HG03135 (cell line): Measurements from ENCODE around the gene RIMKLA.

Source experiments
- ATAC-seq: cut with Tn5 transposase; IDR thresholded peaks from one replicate; pipeline ENCODE4 v1.9.1; 2021; ENCODE audit warnings: mild to moderate bottlenecking, moderate library complexity; ENCODE audit not compliant: unreplicated experiment

The RIMKLA gene

DNA sequence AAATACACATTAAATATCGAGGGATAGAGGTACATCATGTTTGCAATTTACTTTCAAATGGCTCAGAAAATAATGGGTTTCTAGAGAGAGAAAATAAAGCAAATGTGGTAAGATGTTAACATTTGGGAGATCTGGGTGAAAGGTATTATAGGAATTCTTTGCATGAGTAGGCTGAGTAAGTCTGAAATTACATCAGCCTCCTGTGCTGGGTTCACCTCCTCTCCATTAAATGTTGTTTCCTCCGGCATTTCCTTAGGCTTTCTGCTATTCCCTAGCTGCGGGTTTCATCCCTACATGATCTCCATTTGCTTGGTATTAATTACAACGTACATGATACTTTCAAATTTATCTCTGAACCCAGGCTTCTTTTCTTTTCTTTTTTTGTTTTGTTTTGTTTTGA, 43.6 kb downstream of the RIMKLA start:
- no peak for ATAC-seq

DNA sequence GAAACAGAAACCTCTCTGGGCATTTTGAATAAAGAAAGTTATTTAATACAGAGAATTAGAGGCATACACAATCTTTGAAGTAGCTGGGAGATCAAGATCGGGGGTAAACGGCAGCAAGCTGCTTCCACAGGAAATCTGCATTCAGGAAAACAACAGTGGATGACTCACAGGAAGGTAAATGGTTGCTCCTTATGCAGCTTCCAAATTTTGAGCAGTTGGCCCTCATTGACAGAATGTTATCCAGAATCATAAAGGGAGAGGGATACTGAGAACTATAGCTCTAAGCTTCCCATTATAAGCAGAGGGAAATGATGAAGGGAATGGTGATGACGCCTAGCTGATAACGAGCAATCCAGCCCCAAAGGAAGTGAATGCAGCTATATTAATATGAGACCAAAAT, 46.6 kb downstream of the RIMKLA start:
- no peak for ATAC-seq

DNA sequence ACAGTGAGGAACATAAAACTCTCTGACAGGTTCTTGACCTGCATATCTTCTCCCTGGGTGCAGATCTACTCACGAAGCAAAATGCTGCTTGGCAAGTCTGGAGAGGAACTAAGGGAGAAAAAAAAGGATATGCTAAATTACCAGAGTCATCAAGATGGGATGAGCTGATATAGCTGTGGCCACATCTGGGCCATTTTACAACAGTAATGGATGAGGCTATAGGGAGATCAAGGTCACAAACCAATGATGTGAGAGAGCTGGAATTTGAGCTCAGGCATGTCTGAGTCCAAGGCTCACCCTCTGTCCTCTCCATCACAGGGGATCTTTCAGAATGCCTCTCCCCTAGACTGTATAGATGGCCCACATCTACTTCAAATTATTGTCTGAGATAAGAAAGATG, 49.0 kb downstream of the RIMKLA start:
- no peak for ATAC-seq

GRCh38 chr1:42430286-42431135, 49.9 kb downstream of the RIMKLA start:
- ATAC-seq, result no peak

DNA sequence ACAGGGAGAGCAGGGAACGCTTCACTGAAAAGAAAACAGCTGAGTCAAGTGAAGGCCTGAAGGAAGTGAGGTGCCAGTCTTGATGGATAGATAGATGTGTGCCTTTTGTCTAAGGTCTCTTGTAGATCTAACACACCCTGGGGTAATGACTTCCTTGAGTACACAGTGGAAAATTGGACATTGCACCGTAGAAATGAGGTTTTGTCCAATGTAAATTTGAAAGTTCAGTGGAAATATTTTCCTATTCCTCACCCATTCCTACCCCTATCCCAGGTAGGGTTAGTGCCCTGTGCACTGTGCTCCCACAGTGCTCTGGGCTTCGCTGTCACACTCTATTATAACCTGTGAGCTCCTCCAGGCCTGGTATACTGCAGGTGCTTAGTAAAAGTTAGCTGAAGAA, 50.9 kb downstream of the RIMKLA start:
- ATAC-seq, result no peak

DNA sequence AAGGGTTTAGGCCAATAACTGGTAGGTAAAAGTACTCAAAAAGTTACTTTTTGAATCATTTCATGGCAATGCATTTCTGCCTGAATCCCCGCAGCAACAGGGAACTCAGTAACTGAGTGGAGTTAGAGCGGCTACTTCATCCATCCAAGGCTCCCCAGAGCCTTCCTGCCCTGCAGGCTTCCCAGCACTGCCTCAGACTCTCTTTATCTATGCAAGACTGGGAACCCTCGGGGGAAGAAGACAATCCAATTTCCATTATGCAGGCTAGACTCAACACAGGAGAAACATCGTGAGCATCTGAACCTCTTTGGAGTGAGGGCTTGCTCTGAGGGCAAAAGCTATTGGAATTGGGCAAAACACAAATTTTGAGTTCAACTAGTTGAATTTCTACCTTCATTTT, 52.1 kb downstream of the RIMKLA start:
- no peak for ATAC-seq

GRCh38 chr1:42433369-42433768, 52.8 kb downstream of the RIMKLA start:
- ATAC-seq, result no peak

- no peak for ATAC-seq
These were observed 53.7 kb downstream of the RIMKLA start for GRCh38 chr1:42434340-42434739.

- no peak for ATAC-seq
These were observed 59.3 kb downstream of the RIMKLA start for GRCh38 chr1:42439940-42440339.

GRCh38 chr1:42442662-42443061, 62.1 kb downstream of the RIMKLA start:
- ATAC-seq, result no peak

DNA sequence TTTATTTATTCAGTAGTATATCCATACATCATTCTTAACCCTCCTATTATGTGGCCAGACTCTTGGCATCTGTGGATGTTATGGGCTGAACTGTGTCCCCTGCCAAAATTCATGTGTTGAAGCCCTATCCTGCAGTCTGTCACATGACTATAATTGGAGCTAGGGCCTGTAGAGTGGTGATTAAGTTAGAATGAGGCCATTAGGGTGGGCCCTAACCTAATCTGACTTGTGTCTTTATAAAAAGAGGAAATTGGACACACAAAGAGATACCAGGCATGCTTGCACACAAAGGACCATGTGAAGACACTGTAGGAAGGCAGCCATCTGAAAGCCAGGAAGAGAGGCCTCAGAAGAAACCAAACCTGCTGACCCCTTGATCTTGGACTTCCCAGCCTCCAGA, 68.7 kb downstream of the RIMKLA start:
- no peak for ATAC-seq

DNA sequence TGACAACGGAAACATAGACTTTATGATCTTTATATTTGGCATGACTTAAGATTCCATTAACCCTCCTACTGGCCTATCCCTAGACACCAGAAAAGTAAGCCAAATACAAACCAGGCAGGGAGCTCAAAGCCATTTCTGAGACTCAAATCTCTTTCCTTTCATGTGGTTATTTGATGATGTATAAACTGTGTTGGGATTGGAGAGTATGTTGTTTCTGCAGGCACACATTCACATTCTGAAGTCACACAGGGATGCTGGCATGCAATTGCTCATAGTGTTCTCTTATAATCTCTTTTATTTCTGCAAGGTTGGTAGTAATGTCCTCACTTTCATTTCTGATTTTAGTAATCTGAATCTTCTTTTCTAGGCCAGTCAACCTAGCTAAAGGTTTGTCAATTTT, 69.5 kb downstream of the RIMKLA start:
- ATAC-seq, result no peak

DNA sequence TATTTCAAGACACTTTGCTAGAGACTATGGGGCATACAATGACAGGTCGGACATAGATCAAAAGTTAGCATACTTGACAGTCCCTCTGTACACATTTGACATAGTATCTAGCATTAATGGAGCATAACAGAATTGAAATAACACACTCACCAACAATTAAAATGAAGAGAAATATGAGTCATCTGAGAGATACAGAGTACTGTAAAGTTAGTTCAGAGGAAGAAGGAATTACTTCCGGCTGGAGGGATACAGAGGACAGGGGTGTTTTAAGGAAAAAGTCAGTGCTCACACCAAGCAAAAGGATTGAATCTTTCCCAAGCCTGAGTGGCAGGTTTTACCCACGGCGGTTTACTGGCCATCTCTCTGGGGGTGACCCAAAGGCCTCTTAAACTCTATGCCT, 72.8 kb downstream of the RIMKLA start:
- no peak for ATAC-seq

DNA sequence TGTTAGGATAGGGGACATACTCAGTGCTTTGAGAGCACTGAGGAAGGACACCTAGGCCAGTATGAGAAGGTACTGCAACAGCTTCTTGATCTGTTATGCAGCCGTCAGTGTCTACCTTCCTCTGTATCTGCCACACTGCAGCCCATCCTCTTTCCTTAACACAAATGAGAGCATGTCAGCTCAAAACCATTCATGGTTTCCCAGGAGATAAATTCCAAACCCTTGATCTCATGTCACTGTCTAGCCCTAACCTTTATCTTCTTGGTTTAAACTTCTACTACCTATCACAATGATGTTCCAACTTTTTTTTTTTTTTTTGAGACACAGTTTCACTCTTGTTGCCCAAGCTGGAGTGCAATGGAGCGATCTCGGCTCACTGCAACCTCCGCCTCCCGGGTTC, 73.8 kb downstream of the RIMKLA start:
- no peak for ATAC-seq

- peak; percentile 79 for ATAC-seq
These were observed 75.6 kb downstream of the RIMKLA start, which contains the start of the genes PPCS and ZMYND12 for GRCh38 chr1:42456010-42456753. TSS of gene PPCS (plus strand) at chr1:42456543. CDS start at chr1:42456566, 23 bp downstream. TSS of gene ZMYND12 (minus strand) at chr1:42456022. CDS start at chr1:42455997, 25 bp downstream.

- ATAC-seq, result peak; percentile 59
These were observed 76.1 kb downstream of the RIMKLA start for GRCh38 chr1:42456754-42457089.

DNA sequence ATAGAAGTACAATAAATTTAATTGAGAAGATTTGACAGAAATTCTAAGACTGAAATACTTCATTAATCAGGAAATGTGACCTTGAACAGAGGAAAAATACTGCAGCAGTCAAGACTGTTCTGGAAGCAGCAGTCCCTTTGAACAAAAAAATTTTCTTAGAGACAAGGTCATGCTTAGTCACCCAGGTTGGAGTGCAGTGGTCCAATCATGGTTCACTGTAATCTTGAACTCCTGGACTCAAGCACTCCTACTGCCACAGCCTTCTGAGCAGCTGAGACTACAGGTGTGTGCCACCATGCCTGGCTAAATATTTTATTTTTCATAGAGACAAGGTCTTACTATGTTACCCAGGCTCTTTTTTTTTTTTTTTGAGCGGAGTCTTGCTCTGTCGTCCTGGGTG, 80.6 kb downstream of the RIMKLA start:
- ATAC-seq, result no peak

DNA sequence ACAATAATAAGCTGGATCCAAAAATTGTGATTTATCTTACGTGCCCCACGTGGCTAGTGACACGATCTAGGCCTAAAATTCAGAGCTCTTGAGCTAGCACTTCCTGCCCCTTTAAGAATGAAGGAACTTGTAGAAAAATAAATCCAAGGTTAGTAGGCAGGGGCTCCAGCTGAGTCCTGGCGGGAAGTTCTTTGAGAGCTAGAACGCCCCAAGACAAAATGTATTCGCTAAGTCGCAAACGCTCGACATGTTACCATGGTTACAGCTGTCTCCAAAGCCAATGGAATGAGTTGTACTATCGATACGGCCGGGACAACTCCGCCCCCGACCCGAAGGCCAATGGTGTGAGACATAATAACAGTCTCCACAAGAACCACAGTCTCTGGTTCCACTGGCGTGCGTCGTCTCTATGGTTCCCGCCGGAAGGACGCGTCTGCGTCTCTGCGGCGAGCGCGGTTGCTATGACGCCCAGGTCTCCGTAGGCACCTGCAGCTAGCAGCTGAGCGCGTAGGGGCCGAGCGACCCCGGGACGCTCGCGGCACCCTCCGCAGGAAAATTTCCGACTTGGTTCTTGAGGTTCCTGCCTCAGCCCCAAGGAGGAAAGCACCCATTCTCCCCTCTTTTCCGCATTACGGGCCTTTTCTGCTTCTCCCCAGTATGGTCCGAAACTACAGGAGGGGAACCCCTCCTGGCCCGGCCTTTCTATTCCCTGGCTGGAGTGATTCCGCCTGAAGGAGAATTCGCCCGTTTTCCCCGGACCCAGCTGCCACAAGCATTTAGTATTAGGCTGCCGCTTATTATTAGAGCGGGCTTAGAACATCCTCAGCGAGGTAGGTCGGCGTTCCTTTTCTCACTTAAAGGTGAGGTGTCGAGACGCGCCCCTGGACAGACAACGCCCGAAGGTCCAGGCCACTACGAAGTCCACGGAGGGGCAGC, 82.5 kb downstream of the RIMKLA start, which contains the start of gene CCDC30:
TSS of gene CCDC30 (plus strand) at position 459 of the 936 bp plus-strand sequence. CDS start 17,266 bp downstream, outside the sequence.
- ATAC-seq, result peak; percentile 99

DNA sequence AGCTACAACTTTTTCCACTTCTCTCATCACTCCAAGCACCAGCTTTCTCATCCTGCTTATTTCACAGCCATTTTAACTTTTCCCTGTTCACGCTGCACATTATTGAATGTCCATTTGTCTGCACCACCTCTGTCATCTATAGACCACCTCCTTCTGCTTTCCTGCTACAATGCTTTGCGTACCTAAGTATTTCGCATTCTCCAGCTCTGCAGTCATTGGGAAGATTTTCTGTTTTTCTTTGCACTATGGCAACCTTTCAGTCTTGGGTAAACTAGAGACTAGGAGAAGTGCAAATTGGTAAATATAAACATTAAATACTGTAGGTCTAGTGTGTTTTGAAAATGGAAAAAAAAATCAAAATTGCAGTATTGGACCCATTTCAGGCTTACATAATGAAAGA, 83.3 kb downstream of the RIMKLA start:
- ATAC-seq, result no peak

DNA sequence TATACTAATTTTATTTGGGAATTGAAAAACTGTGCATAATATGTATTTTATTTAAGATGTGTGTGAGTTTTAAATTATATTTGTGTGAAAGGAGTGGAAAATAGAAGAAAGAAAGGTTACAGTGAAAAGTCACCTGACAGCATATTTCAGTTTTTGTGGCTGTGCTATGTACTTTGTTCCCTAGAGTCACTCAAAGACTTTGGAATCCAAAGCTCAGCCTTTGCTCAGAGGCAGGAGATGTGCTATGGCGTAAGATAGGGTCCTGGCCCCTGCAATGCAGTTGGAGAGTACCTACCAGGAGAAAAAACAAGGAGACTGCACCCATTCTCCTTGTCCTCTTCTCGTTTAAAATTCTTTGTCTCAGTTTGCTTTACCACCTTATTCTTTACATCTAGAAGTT, 85.4 kb downstream of the RIMKLA start:
- no peak for ATAC-seq

GRCh38 chr1:42469727-42470126, 89.1 kb downstream of the RIMKLA start:
- ATAC-seq, result no peak
